ENCODE results near the gene MBD6.
"Not testable (repeated sequence)": the region's sequence is repeated elsewhere in the genome, so short reads cannot be mapped to it uniquely, and the experiment has no call there.

The MBD6 gene

GRCh38 chr12:57551637-57552305 lies 29.1 kb downstream of the MBD6 start:
- no peak for DNase-seq

GRCh38 chr12:57552306-57552651 lies 29.7 kb downstream of the MBD6 start:
- DNase-seq, result no peak

- peak; percentile 16 for DNase-seq
Measured at GRCh38 chr12:57552835-57553313, 30.2 kb downstream of the MBD6 start.

DNA sequence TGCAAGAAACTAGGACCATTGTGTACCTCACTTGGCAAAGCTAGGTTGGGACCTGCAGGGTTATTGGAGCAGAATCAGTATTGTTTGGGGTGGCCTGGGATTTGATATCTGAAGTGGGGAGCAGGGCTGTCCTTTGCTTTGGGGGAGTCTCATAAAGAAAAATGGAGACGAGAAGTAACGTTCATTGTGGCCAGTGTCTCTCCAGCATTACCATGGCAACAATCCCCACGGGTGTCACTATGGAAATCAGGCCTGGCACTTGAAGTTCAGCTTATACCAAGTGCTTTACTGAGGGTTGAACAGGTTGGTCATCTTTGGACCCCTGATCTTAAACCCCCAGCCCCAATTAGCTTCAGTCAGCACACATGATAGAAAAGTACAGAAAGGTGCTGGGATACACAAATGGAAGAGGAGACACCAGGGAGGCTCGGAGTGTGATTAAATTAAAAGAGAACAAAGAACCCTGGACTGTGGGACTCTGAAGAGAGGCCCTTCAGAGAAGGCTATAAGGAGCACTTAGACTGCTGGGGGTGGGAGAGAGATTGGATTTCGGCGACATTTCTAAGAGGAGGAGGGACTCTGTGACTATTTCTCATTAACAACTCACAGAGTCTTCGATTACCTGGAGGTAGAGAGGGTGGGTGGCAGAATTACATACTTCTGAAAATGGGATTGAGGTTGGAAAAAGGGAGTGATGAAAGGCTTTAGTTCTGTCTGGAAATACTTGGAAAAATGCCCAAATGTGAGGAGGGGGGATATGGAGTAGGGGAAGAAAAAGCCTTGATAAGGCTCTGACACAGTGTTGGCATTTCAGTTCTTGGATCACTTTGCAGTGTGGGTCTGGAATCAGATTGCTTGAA lies 30.9 kb downstream of the MBD6 start:
- no peak for DNase-seq

- DNase-seq, result no peak
Measured at GRCh38 chr12:57554453-57554852, 31.8 kb downstream of the MBD6 start.

DNA sequence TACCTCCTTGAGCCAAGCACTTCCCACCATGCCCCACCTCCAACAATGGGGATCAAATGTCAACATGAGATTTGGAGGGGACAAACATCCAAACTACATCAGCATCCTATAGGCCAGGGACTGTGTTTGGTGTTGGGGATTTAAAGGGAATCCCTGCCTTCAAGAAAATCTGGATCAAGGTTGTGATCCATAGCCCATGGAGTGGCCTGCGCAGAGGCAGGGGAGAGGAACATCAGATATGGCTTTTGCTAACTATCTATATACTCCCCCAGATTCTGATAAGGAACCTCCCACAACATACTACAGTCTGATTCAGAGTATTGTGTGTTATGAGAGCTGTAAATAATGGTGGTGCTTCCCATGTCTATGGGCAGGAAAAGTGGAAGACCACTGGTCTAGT lies 32.3 kb downstream of the MBD6 start:
- no peak for DNase-seq

DNA sequence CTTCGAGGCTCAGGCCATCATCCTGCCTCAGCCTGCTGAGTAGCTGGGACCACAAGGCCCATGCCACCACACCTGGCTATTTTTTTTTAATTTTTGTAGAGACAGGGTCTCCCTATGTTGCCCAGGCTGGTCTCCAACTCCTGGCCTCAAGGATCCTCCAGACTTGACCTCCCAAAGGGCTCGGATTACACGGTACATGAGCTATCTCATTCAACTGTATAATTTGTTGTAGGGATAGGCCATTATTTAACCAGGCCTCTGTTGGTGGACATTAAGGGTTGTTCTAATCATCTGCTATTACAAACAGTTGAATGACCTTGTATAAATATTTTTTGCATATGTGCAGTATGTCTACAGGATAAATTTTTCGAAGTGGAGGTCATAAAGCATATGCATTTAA lies 36.2 kb downstream of the MBD6 start:
- DNase-seq, result no peak

- DNase-seq, result no peak
Measured at GRCh38 chr12:57560516-57560915, 37.9 kb downstream of the MBD6 start.

GRCh38 chr12:57561117-57561516 lies 38.5 kb downstream of the MBD6 start:
- DNase-seq, result not testable (repeated sequence)

- no peak for DNase-seq
Measured at GRCh38 chr12:57563358-57563757, 40.7 kb downstream of the MBD6 start.

- no peak for DNase-seq
Measured at GRCh38 chr12:57564178-57564740, 41.6 kb downstream of the MBD6 start.

GRCh38 chr12:57568838-57569237 lies 46.2 kb downstream of the MBD6 start:
- DNase-seq, result no peak

DNA sequence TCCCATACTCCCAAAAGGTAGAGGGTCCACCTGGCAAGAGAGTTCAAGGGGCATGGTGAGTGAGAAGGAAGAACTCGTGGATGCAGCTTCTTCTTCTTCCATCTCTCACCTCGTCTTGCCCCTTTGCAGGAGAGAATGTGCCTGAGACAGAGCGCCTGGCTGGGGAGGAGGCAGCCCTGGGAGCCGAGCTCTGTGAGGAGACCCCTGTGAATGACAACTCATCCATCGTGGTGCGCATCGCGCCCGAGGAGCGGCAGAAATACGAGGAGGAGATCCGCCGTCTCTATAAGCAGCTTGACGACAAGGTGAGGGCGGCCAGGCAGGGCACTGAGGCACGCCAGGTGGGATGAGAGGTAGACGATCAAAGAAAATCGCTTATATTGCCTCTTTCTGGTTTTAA lies 47.2 kb downstream of the MBD6 start:
- no peak for DNase-seq

- not testable (repeated sequence) for DNase-seq
Measured at GRCh38 chr12:57570438-57570837, 47.8 kb downstream of the MBD6 start.

DNA sequence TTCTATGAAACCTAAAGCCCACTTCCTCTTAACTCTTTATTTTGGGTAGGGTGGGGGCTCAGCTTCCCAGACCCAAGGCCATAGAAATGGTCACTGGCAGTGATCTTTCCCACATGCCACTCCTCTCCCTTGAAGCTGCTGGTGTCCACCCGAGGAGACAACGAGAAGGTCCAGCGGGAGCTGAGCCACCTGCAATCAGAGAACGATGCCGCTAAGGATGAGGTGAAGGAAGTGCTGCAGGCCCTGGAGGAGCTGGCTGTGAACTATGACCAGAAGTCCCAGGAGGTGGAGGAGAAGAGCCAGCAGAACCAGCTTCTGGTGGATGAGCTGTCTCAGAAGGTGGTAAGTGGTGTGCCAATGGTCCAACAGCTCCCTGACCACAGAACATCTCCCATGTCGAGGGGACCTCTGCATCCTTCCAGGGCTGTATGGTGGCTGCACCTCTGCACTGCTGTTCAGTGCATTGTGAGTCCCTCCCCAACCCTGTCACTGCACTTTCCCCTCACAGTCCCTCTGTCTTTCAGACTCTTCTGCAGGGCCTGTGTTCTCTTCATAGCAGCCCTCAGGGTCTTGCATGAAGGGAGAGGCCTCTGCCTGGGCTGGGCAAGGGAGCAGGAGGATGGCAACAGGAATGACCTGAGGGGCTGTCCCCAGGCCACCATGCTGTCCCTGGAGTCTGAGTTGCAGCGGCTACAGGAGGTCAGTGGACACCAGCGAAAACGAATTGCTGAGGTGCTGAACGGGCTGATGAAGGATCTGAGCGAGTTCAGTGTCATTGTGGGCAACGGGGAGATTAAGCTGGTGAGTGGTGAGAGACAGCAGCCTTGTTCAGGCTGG lies 49.5 kb downstream of the MBD6 start:
- DNase-seq, result no peak

GRCh38 chr12:57574795-57575194 lies 52.2 kb downstream of the MBD6 start:
- no peak for DNase-seq

GRCh38 chr12:57575771-57576612 lies 53.4 kb downstream of the MBD6 start:
- DNase-seq, result no peak

GRCh38 chr12:57576613-57577160 lies 54.1 kb downstream of the MBD6 start:
- no peak for DNase-seq

GRCh38 chr12:57577981-57578758 lies 55.5 kb downstream of the MBD6 start:
- DNase-seq, result no peak

DNA sequence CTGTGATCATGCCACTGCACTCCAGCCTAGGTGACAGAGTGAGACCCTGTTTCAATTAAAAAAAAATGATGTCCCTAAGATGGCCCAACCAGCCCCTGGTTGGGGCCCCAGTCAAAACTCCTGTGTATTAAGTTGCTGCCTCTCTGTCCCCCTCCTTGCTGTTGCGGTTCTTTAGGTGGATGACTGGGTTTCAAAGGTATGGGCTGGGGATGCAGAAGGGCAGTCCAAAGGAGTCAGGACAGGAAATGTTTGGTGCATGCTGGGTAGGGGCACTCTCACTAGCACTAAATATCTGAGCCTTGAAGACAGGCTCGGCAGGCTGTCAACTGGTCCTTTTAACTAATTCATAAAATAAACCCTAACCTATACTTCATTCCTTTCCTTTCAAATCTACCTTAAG lies 56.4 kb downstream of the MBD6 start:
- no peak for DNase-seq

Data from activated CD4-positive, alpha-beta T cell treated with anti-CD3 and anti-CD28 coated beads, Interleukin-10, Interleukin-2, amounts not matched to agents 100 ng/mL and 50 ng/mL, durations not matched to agents 16 hours and 8 hours (primary cell).